GM21529 (cell line): ENCODE results near the gene CTNNBIP1.

Experiments
- ATAC-seq: cut with Tn5 transposase; IDR thresholded peaks from one replicate; pipeline ENCODE4 v1.9.1; 2021; ENCODE audit not compliant: unreplicated experiment

The CTNNBIP1 gene

GRCh38 chr1:9905010-9905409, 5.1 kb downstream of the CTNNBIP1 start:
- no peak for ATAC-seq

- ATAC-seq = no peak
Observed at GRCh38 chr1:9904596-9904995, 5.5 kb downstream of the CTNNBIP1 start.

GRCh38 chr1:9903801-9904527, 6.1 kb downstream of the CTNNBIP1 start:
- ATAC-seq = no peak

- ATAC-seq = no peak
Observed at GRCh38 chr1:9902060-9902452, 8.0 kb downstream of the CTNNBIP1 start.

- no peak for ATAC-seq
Observed at GRCh38 chr1:9901148-9902059, 8.7 kb downstream of the CTNNBIP1 start.

GRCh38 chr1:9900142-9901043, 9.7 kb downstream of the CTNNBIP1 start:
- no peak for ATAC-seq

GRCh38 chr1:9894115-9894514, 16.0 kb downstream of the CTNNBIP1 start:
- ATAC-seq = no peak

- ATAC-seq = no peak
Observed at GRCh38 chr1:9892563-9893528, 17.2 kb downstream of the CTNNBIP1 start.

GRCh38 chr1:9891207-9891606, 18.9 kb downstream of the CTNNBIP1 start:
- no peak for ATAC-seq

- no peak for ATAC-seq
Observed at GRCh38 chr1:9890224-9890731, 19.8 kb downstream of the CTNNBIP1 start.

- ATAC-seq = no peak
Observed at GRCh38 chr1:9889411-9889810, 20.7 kb downstream of the CTNNBIP1 start.

GRCh38 chr1:9888886-9889285, 21.2 kb downstream of the CTNNBIP1 start:
- no peak for ATAC-seq

- no peak for ATAC-seq
Observed at GRCh38 chr1:9887070-9887469, 23.0 kb downstream of the CTNNBIP1 start.

GRCh38 chr1:9886092-9886742, 23.9 kb downstream of the CTNNBIP1 start:
- no peak for ATAC-seq

GRCh38 chr1:9884805-9885204, 25.3 kb downstream of the CTNNBIP1 start:
- no peak for ATAC-seq

GRCh38 chr1:9883585-9884449, 26.3 kb downstream of the CTNNBIP1 start:
- ATAC-seq = no peak

- no peak for ATAC-seq
Observed at GRCh38 chr1:9882945-9883303, 27.1 kb downstream of the CTNNBIP1 start.

GRCh38 chr1:9882296-9882944, 27.6 kb downstream of the CTNNBIP1 start:
- no peak for ATAC-seq
